ENCODE measurements around the gene CCDC15.

CCDC15 gene

GRCh38 chr11:124953753-124954589 is at the start of gene CCDC15:
CCDC15 (plus strand) TSS chr11:124954202; CDS start chr11:124954733, 531 bp downstream.
- Histone ChIP-seq H3K9me3 (ENCODE audit: control insufficient read depth in 5 of 5, low read length in 5 of 5) (no peaks in the 10 kb centered on the region), H3K9ac (ENCODE audit: low read length in 5 of 5) (peak within 1 kb of the TSS; percentile 63 to 83 (median 76)), H3K27me3 (ENCODE audit: control insufficient read depth in 5 of 5, insufficient read depth in 4 of 5, low read length in 5 of 5) (no peaks in the 10 kb centered on the region), H3K27ac (ENCODE audit: low read depth, low read length) (peak within 1 kb of the TSS; percentile 85), H3K4me1 (ENCODE audit: control insufficient read depth in 5 of 5, insufficient read depth in 5 of 5, low read length in 5 of 5) (peaks cover 3 to 15% (median 14%) of the 10 kb centered on the region in 5 donors), H3K4me3 (ENCODE audit: low read depth in 1 of 5, low read length in 5 of 5) (peak within 1 kb of the TSS; percentile 84 to 93 (median 90)), H3K36me3 (ENCODE audit: control insufficient read depth in 5 of 5, insufficient read depth in 5 of 5, low read length in 5 of 5) (no peaks in the 10 kb centered on the region)

GRCh38 chr11:124915541-124916369 is 38.2 kb upstream of the CCDC15 start:
- peaks cover 0 to 10% (median 5%) of the 10 kb centered on the region in 5 donors for H3K4me1 ChIP-seq (ENCODE audit: control insufficient read depth in 5 of 5, insufficient read depth in 5 of 5, low read length in 5 of 5)
- H3K4me3 ChIP-seq (ENCODE audit: low read depth in 1 of 5, low read length in 5 of 5): no peak overlapping the region
- H3K27ac ChIP-seq (ENCODE audit: low read depth, low read length): no peak overlapping the region
- H3K36me3 ChIP-seq (ENCODE audit: control insufficient read depth in 5 of 5, insufficient read depth in 5 of 5, low read length in 5 of 5): no peaks in the 10 kb centered on the region
- no peaks in the 10 kb centered on the region for H3K27me3 ChIP-seq (ENCODE audit: control insufficient read depth in 5 of 5, insufficient read depth in 4 of 5, low read length in 5 of 5)
- H3K9me3 ChIP-seq (ENCODE audit: control insufficient read depth in 5 of 5, low read length in 5 of 5): peaks cover 0 to 4% (median 0%) of the 10 kb centered on the region in 5 donors
- H3K9ac ChIP-seq (ENCODE audit: low read length in 5 of 5): no peak overlapping the region

GRCh38 chr11:124916370-124916710 is 37.7 kb upstream of the CCDC15 start:
- H3K9ac ChIP-seq (ENCODE audit: low read length in 5 of 5): no peak overlapping the region
- H3K4me1 ChIP-seq (ENCODE audit: control insufficient read depth in 5 of 5, insufficient read depth in 5 of 5, low read length in 5 of 5): peaks cover 0 to 16% (median 9%) of the 10 kb centered on the region in 5 donors
- no peaks in the 10 kb centered on the region for H3K27me3 ChIP-seq (ENCODE audit: control insufficient read depth in 5 of 5, insufficient read depth in 4 of 5, low read length in 5 of 5)
- H3K4me3 ChIP-seq (ENCODE audit: low read depth in 1 of 5, low read length in 5 of 5): no peak overlapping the region
- peaks cover 0 to 4% (median 0%) of the 10 kb centered on the region in 5 donors for H3K9me3 ChIP-seq (ENCODE audit: control insufficient read depth in 5 of 5, low read length in 5 of 5)
- H3K36me3 ChIP-seq (ENCODE audit: control insufficient read depth in 5 of 5, insufficient read depth in 5 of 5, low read length in 5 of 5): no peaks in the 10 kb centered on the region
- H3K27ac ChIP-seq (ENCODE audit: low read depth, low read length): no peak overlapping the region

- H3K4me3 ChIP-seq (ENCODE audit: low read depth in 1 of 5, low read length in 5 of 5): no peak overlapping the region
- peaks cover 0 to 5% (median 0%) of the 10 kb centered on the region in 5 donors for H3K36me3 ChIP-seq (ENCODE audit: control insufficient read depth in 5 of 5, insufficient read depth in 5 of 5, low read length in 5 of 5)
- H3K27me3 ChIP-seq (ENCODE audit: control insufficient read depth in 5 of 5, insufficient read depth in 4 of 5, low read length in 5 of 5): no peaks in the 10 kb centered on the region
- H3K9me3 ChIP-seq (ENCODE audit: control insufficient read depth in 5 of 5, low read length in 5 of 5): peaks cover 0 to 2% (median 0%) of the 10 kb centered on the region in 5 donors
- no peak overlapping the region for H3K27ac ChIP-seq (ENCODE audit: low read depth, low read length)
- no peak overlapping the region for H3K9ac ChIP-seq (ENCODE audit: low read length in 5 of 5)
- peaks cover 0 to 18% (median 11%) of the 10 kb centered on the region in 5 donors for H3K4me1 ChIP-seq (ENCODE audit: control insufficient read depth in 5 of 5, insufficient read depth in 5 of 5, low read length in 5 of 5)
Measured at GRCh38 chr11:124917115-124917637, 36.8 kb upstream of the CCDC15 start.

- no peaks in the 10 kb centered on the region for H3K9me3 ChIP-seq (ENCODE audit: control insufficient read depth in 5 of 5, low read length in 5 of 5)
- no peak within 1 kb of the TSS for H3K4me3 ChIP-seq (ENCODE audit: low read depth in 1 of 5, low read length in 5 of 5)
- peaks cover 0 to 19% (median 10%) of the 10 kb centered on the region in 5 donors for H3K36me3 ChIP-seq (ENCODE audit: control insufficient read depth in 5 of 5, insufficient read depth in 5 of 5, low read length in 5 of 5)
- H3K9ac ChIP-seq (ENCODE audit: low read length in 5 of 5): no peak within 1 kb of the TSS
- peaks cover 0 to 18% (median 11%) of the 10 kb centered on the region in 5 donors for H3K4me1 ChIP-seq (ENCODE audit: control insufficient read depth in 5 of 5, insufficient read depth in 5 of 5, low read length in 5 of 5)
- no peaks in the 10 kb centered on the region for H3K27me3 ChIP-seq (ENCODE audit: control insufficient read depth in 5 of 5, insufficient read depth in 4 of 5, low read length in 5 of 5)
- no peak within 1 kb of the TSS for H3K27ac ChIP-seq (ENCODE audit: low read depth, low read length)
Measured at GRCh38 chr11:124918950-124919349, 35.1 kb upstream of the CCDC15 start, which contains the start of gene HEPN1. HEPN1 (plus strand) TSS chr11:124919250.

- H3K27me3 ChIP-seq (ENCODE audit: control insufficient read depth in 5 of 5, insufficient read depth in 4 of 5, low read length in 5 of 5): no peaks in the 10 kb centered on the region
- H3K9ac ChIP-seq (ENCODE audit: low read length in 5 of 5): no peak overlapping the region
- no peak overlapping the region for H3K4me3 ChIP-seq (ENCODE audit: low read depth in 1 of 5, low read length in 5 of 5)
- no peak overlapping the region for H3K27ac ChIP-seq (ENCODE audit: low read depth, low read length)
- H3K9me3 ChIP-seq (ENCODE audit: control insufficient read depth in 5 of 5, low read length in 5 of 5): no peaks in the 10 kb centered on the region
- peaks cover 0 to 18% (median 11%) of the 10 kb centered on the region in 5 donors for H3K4me1 ChIP-seq (ENCODE audit: control insufficient read depth in 5 of 5, insufficient read depth in 5 of 5, low read length in 5 of 5)
- peaks cover 0 to 19% (median 13%) of the 10 kb centered on the region in 5 donors for H3K36me3 ChIP-seq (ENCODE audit: control insufficient read depth in 5 of 5, insufficient read depth in 5 of 5, low read length in 5 of 5)
Measured at GRCh38 chr11:124919898-124920297, 34.1 kb upstream of the CCDC15 start.

- no peak overlapping the region for H3K27ac ChIP-seq (ENCODE audit: low read depth, low read length)
- no peak overlapping the region for H3K9ac ChIP-seq (ENCODE audit: low read length in 5 of 5)
- H3K4me1 ChIP-seq (ENCODE audit: control insufficient read depth in 5 of 5, insufficient read depth in 5 of 5, low read length in 5 of 5): peaks cover 0 to 18% (median 11%) of the 10 kb centered on the region in 5 donors
- no peaks in the 10 kb centered on the region for H3K27me3 ChIP-seq (ENCODE audit: control insufficient read depth in 5 of 5, insufficient read depth in 4 of 5, low read length in 5 of 5)
- H3K9me3 ChIP-seq (ENCODE audit: control insufficient read depth in 5 of 5, low read length in 5 of 5): no peaks in the 10 kb centered on the region
- H3K4me3 ChIP-seq (ENCODE audit: low read depth in 1 of 5, low read length in 5 of 5): peak overlapping the region; percentile 15 to 61 (median 46)
- peaks cover 0 to 19% (median 13%) of the 10 kb centered on the region in 5 donors for H3K36me3 ChIP-seq (ENCODE audit: control insufficient read depth in 5 of 5, insufficient read depth in 5 of 5, low read length in 5 of 5)
Measured at GRCh38 chr11:124920356-124920755, 33.6 kb upstream of the CCDC15 start.

GRCh38 chr11:124920870-124921609 is 33.0 kb upstream of the CCDC15 start:
- peak overlapping the region; percentile 15 to 61 (median 46) for H3K4me3 ChIP-seq (ENCODE audit: low read depth in 1 of 5, low read length in 5 of 5)
- H3K9ac ChIP-seq (ENCODE audit: low read length in 5 of 5): no peak overlapping the region
- peaks cover 0 to 18% (median 11%) of the 10 kb centered on the region in 5 donors for H3K4me1 ChIP-seq (ENCODE audit: control insufficient read depth in 5 of 5, insufficient read depth in 5 of 5, low read length in 5 of 5)
- H3K36me3 ChIP-seq (ENCODE audit: control insufficient read depth in 5 of 5, insufficient read depth in 5 of 5, low read length in 5 of 5): peaks cover 0 to 19% (median 13%) of the 10 kb centered on the region in 5 donors
- H3K27me3 ChIP-seq (ENCODE audit: control insufficient read depth in 5 of 5, insufficient read depth in 4 of 5, low read length in 5 of 5): no peaks in the 10 kb centered on the region
- no peaks in the 10 kb centered on the region for H3K9me3 ChIP-seq (ENCODE audit: control insufficient read depth in 5 of 5, low read length in 5 of 5)
- H3K27ac ChIP-seq (ENCODE audit: low read depth, low read length): no peak overlapping the region

GRCh38 chr11:124922831-124923230 is 31.2 kb upstream of the CCDC15 start:
- Histone ChIP-seq H3K36me3 (ENCODE audit: control insufficient read depth in 5 of 5, insufficient read depth in 5 of 5, low read length in 5 of 5) (peaks cover 0 to 19% (median 13%) of the 10 kb centered on the region in 5 donors), H3K4me1 (ENCODE audit: control insufficient read depth in 5 of 5, insufficient read depth in 5 of 5, low read length in 5 of 5) (peaks cover 0 to 18% (median 11%) of the 10 kb centered on the region in 5 donors), H3K9ac (ENCODE audit: low read length in 5 of 5) (no peak overlapping the region), H3K27me3 (ENCODE audit: control insufficient read depth in 5 of 5, insufficient read depth in 4 of 5, low read length in 5 of 5) (no peaks in the 10 kb centered on the region), H3K9me3 (ENCODE audit: control insufficient read depth in 5 of 5, low read length in 5 of 5) (no peaks in the 10 kb centered on the region), H3K4me3 (ENCODE audit: low read depth in 1 of 5, low read length in 5 of 5) (no peak overlapping the region), H3K27ac (ENCODE audit: low read depth, low read length) (no peak overlapping the region)

Measured in subcutaneous abdominal adipose tissue (tissue), 5 donors.